Osteoblast (primary cell): ENCODE measurements around the gene CMTM3. TPM values are rescaled to one million over a fixed set of nuclear protein-coding genes. Genes with fewer than 3 reads are reported as not detected.
"Not testable (repeated sequence)": the region's sequence is repeated elsewhere in the genome, so short reads cannot be mapped to it uniquely, and the experiment has no call there.

Experiments
- DNase-seq: peaks from one replicate; pipeline ENCODE4 v3.0.0; 2011; ENCODE audit warnings: low spot score, mixed read lengths; ENCODE audit not compliant: insufficient read length; ENCODE audit errors: missing footprints
- H2AFZ ChIP-seq: 2 replicates; pipeline ENCODE4 v1.6.0; 2011; ENCODE audit warnings: mild to moderate bottlenecking, low read length
- H3K27ac ChIP-seq: 2 replicates; pipeline ENCODE4 v1.5.1; 2011; ENCODE audit warnings: mild to moderate bottlenecking, low read depth, low read length, moderate library complexity
- H3K27me3 ChIP-seq: 2 replicates; pipeline ENCODE4 v1.6.0; 2012; ENCODE audit warnings: mild to moderate bottlenecking, control low read depth, inconsistent platforms, low read length, moderate library complexity; ENCODE audit not compliant: insufficient read depth
- H3K36me3 ChIP-seq: 2 replicates; pipeline ENCODE4 v1.5.1; 2011; ENCODE audit warnings: mild to moderate bottlenecking, low read length, control low read depth, moderate library complexity; ENCODE audit not compliant: insufficient read depth
- H3K4me1 ChIP-seq: 2 replicates; pipeline ENCODE4 v1.5.1; 2011; ENCODE audit warnings: mild to moderate bottlenecking, low read length, control low read depth, moderate library complexity; ENCODE audit not compliant: insufficient read depth
- H3K4me2 ChIP-seq: 2 replicates; pipeline ENCODE4 v1.6.0; 2011; ENCODE audit warnings: mild to moderate bottlenecking, low read length; ENCODE audit not compliant: insufficient read depth
- H3K4me3 ChIP-seq: fragments of 200-600 bp; sonication (generic); 3 replicates; pipeline ENCODE4 v1.5.1; 2012; ENCODE audit warnings: mild to moderate bottlenecking, low read length, inconsistent platforms; ENCODE audit not compliant: insufficient read depth
- H3K79me2 ChIP-seq: 2 replicates; pipeline ENCODE4 v1.6.0; 2012; ENCODE audit warnings: mild to moderate bottlenecking, low read length, control low read depth, inconsistent platforms; ENCODE audit not compliant: insufficient read depth
- H3K9me3 ChIP-seq: 2 replicates; pipeline ENCODE4 v1.5.1; 2011; ENCODE audit warnings: low read depth, low read length, control low read depth
- H4K20me1 ChIP-seq: 2 replicates; pipeline ENCODE4 v1.6.0; 2012; ENCODE audit warnings: mild to moderate bottlenecking, low read length, control low read depth; ENCODE audit not compliant: insufficient read depth
- total RNA-seq: library from RNA; depleted of rRNA; stranded (reverse); fragments of >200 nt; gene quantifications from 2 replicates; pipeline ENCODE4 v1.2.3, GENCODE V29; 2012
- TF ChIP-seq, protein P1 (sequence below): IDR thresholded peaks from 2 replicates; pipeline ENCODE4 v1.5.1; 2011; ENCODE audit warnings: mild to moderate bottlenecking, low read depth, low read length, moderate library complexity; ENCODE audit errors: extremely low read depth

CMTM3 gene
- total RNA-seq, 1 donor: 24.6 TPM

DNA sequence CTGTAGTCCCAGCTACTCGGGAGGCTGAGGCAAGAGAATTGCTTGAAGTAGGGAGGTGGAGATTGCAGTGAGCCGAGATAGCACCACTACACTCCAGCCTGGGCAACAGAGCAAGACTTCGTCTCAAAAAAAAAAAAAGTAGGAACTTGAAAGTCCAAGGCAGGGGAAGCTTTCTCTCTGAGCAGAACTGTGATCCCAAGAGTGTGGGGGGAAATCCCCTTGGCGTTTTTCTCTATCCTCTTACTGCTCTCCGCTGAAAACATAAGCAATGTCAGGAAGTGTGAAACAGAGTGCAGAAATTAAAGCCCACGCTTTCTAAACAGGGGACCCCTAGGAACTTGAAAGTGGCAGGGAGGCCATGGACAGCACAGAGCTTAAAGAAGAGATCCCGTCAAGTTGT is 9.8 kb upstream of the CMTM3 start:
- H3K4me2 ChIP-seq: no peak overlapping the region
- no peak overlapping the region for H3K27ac ChIP-seq
- H3K4me3 ChIP-seq: no peak overlapping the region
- no peaks in the 10 kb centered on the region for H4K20me1 ChIP-seq
- H3K27me3 ChIP-seq: no peaks in the 10 kb centered on the region
- DNase-seq: no peak
- no peaks in the 10 kb centered on the region for H3K4me1 ChIP-seq
- no peak overlapping the region for H2AFZ ChIP-seq
- TF ChIP-seq, protein P1, sequence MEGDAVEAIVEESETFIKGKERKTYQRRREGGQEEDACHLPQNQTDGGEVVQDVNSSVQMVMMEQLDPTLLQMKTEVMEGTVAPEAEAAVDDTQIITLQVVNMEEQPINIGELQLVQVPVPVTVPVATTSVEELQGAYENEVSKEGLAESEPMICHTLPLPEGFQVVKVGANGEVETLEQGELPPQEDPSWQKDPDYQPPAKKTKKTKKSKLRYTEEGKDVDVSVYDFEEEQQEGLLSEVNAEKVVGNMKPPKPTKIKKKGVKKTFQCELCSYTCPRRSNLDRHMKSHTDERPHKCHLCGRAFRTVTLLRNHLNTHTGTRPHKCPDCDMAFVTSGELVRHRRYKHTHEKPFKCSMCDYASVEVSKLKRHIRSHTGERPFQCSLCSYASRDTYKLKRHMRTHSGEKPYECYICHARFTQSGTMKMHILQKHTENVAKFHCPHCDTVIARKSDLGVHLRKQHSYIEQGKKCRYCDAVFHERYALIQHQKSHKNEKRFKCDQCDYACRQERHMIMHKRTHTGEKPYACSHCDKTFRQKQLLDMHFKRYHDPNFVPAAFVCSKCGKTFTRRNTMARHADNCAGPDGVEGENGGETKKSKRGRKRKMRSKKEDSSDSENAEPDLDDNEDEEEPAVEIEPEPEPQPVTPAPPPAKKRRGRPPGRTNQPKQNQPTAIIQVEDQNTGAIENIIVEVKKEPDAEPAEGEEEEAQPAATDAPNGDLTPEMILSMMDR: no peak
- no peaks in the 10 kb centered on the region for H3K9me3 ChIP-seq
- no peaks in the 10 kb centered on the region for H3K36me3 ChIP-seq
- H3K79me2 ChIP-seq: no peaks in the 10 kb centered on the region

- H3K27me3 ChIP-seq, H2AFZ ChIP-seq, H3K27ac ChIP-seq, H3K36me3 ChIP-seq, H3K9me3 ChIP-seq, H3K4me2 ChIP-seq, H3K4me1 ChIP-seq, H3K4me3 ChIP-seq, H3K79me2 ChIP-seq, H4K20me1 ChIP-seq, DNase-seq: not testable (repeated sequence)
These were observed 7.9 kb upstream of the CMTM3 start for GRCh38 chr16:66596559-66596958.

GRCh38 chr16:66596986-66597848 is 7.3 kb upstream of the CMTM3 start:
- TF ChIP-seq, protein P1: no peak
- Histone ChIP-seq H3K27ac (no peak overlapping the region), H3K4me2 (no peak overlapping the region), H3K79me2 (no peaks in the 10 kb centered on the region), H3K4me1 (no peaks in the 10 kb centered on the region), H4K20me1 (no peaks in the 10 kb centered on the region), H3K27me3 (no peaks in the 10 kb centered on the region), H3K36me3 (no peaks in the 10 kb centered on the region), H2AFZ (no peak overlapping the region), H3K4me3 (no peak overlapping the region), H3K9me3 (no peaks in the 10 kb centered on the region)
- DNase-seq: no peak

- Histone ChIP-seq H3K79me2 (no peaks in the 10 kb centered on the region), H3K4me1 (no peaks in the 10 kb centered on the region), H4K20me1 (no peaks in the 10 kb centered on the region), H2AFZ (no peak overlapping the region), H3K9me3 (no peaks in the 10 kb centered on the region), H3K27ac (no peak overlapping the region), H3K27me3 (no peaks in the 10 kb centered on the region), H3K36me3 (no peaks in the 10 kb centered on the region), H3K4me3 (no peak overlapping the region), H3K4me2 (no peak overlapping the region)
- TF ChIP-seq, protein P1: no peak
- no peak for DNase-seq
These were observed 6.4 kb upstream of the CMTM3 start for GRCh38 chr16:66598111-66598510.
